ENCODE results near the gene HOXD13.

The HOXD13 gene

DNA sequence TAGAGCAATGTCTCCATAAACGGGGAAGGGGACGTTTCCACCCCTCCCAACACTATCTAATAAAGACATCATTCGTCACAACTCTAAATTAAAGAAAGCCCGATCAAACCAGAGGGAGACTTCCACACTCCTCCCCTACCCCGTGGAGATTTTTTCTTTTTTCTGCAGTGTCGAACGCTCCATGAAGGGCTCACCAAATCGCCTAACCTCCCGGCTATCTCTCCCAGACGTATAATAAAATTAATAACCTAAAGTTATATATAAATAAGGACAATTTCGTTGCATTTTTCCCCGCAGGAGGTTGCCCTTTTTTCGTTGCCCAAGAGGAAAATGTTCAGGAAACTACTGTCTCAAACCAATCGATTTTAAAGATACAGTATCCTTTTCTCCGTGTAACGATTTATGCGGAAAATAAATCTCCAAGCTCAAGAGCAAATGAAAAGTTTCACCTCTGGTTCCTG lies 11.1 kb upstream of the HOXD13 start (continued):
- TF ChIP-seq, protein P1, sequence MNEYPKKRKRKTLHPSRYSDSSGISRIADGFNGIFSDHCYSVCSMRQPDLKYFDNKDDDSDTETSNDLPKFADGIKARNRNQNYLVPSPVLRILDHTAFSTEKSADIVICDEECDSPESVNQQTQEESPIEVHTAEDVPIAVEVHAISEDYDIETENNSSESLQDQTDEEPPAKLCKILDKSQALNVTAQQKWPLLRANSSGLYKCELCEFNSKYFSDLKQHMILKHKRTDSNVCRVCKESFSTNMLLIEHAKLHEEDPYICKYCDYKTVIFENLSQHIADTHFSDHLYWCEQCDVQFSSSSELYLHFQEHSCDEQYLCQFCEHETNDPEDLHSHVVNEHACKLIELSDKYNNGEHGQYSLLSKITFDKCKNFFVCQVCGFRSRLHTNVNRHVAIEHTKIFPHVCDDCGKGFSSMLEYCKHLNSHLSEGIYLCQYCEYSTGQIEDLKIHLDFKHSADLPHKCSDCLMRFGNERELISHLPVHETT (tag by site-specific recombination; IDR thresholded peaks at IDR 0.05): no peak

DNA sequence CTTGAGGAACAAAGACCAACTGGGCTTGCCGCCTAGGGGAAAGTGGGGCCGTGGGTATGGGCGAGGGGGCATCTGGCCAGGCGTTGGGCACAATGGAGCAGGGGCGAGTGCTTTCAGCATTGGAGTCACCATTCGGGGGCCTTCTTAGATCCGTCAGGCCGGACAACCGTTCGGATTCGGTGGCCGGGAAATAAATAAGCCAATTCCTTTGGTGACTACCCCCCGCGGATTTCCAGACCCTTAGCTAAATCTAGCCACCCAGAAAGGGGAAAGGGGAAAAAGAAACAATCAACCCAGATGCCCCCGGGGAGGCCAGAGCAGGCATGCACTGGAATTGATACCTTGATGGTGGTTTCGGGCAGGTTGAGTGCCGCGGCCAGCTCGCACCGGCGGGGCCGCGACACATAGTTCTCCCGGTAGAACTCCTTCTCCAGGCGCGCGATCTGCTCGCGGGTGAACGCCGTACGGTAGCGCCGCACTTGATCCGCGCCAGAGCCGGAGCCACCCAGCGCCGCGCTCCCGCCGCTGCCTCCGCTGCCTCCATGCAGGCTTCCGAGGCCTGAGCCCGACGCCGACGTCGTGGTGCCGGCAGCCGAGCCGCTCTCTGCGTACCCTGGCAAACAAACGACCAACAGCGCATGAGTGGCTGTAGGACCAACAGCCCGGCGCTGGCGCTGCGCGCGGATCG lies 10.5 kb upstream of the HOXD13 start:
- Histone ChIP-seq H3K9me3 (ENCODE audit: control insufficient read depth, insufficient read depth, low read depth, low read length) (no peaks in the 10 kb centered on the region), H3K4me1 (ENCODE audit: control insufficient read depth, insufficient read depth, low read length) (no peaks in the 10 kb centered on the region), H3K4me3 (ENCODE audit: low read depth, low read length) (no peak overlapping the region), H3K36me3 (ENCODE audit: control insufficient read depth in 2 of 2, insufficient read depth in 1 of 2, low read length in 2 of 2) (no peaks in the 10 kb centered on the region), H3K27ac (ENCODE audit: extremely low read depth, low read depth, low read length) (no peak overlapping the region)
- POLR2A ChIA-PET: no interaction called here
- TF ChIP-seq GLIS1 (tag by site-specific recombination; IDR thresholded peaks at IDR 0.05) (no peak), KLF1 (tag by site-specific recombination; IDR thresholded peaks at IDR 0.05) (no peak), SETDB1 (IDR thresholded peaks at IDR 0.05; ENCODE audit: insufficient read length, low read length) (no peak), ZNF169 (tag by site-specific recombination; IDR thresholded peaks at IDR 0.05) (no peak), ZNF514 (tag by site-specific recombination; IDR thresholded peaks at IDR 0.05) (no peak), ZNF658 (tag by site-specific recombination; IDR thresholded peaks at IDR 0.05) (no peak), ZNF529 (tag by site-specific recombination; IDR thresholded peaks at IDR 0.05; ENCODE audit: insufficient replicate concordance) (no peak), ZNF423 (tag by site-specific recombination; IDR thresholded peaks at IDR 0.05) (no peak), ZNF266 (tag by site-specific recombination; IDR thresholded peaks at IDR 0.05; ENCODE audit: low read depth) (no peak), ZBTB7A (tag by site-specific recombination; IDR thresholded peaks at IDR 0.05; ENCODE audit: low read depth) (no peak), ZNF843 (tag by site-specific recombination; IDR thresholded peaks at IDR 0.05) (no peak), ZNF768 (tag by site-specific recombination; IDR thresholded peaks at IDR 0.05) (no peak)
- TF ChIP-seq, protein P2, sequence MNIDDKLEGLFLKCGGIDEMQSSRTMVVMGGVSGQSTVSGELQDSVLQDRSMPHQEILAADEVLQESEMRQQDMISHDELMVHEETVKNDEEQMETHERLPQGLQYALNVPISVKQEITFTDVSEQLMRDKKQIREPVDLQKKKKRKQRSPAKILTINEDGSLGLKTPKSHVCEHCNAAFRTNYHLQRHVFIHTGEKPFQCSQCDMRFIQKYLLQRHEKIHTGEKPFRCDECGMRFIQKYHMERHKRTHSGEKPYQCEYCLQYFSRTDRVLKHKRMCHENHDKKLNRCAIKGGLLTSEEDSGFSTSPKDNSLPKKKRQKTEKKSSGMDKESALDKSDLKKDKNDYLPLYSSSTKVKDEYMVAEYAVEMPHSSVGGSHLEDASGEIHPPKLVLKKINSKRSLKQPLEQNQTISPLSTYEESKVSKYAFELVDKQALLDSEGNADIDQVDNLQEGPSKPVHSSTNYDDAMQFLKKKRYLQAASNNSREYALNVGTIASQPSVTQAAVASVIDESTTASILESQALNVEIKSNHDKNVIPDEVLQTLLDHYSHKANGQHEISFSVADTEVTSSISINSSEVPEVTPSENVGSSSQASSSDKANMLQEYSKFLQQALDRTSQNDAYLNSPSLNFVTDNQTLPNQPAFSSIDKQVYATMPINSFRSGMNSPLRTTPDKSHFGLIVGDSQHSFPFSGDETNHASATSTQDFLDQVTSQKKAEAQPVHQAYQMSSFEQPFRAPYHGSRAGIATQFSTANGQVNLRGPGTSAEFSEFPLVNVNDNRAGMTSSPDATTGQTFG (tag by site-specific recombination; IDR thresholded peaks at IDR 0.05; ENCODE audit: borderline replicate concordance): no peak
- TF ChIP-seq, protein P3, sequence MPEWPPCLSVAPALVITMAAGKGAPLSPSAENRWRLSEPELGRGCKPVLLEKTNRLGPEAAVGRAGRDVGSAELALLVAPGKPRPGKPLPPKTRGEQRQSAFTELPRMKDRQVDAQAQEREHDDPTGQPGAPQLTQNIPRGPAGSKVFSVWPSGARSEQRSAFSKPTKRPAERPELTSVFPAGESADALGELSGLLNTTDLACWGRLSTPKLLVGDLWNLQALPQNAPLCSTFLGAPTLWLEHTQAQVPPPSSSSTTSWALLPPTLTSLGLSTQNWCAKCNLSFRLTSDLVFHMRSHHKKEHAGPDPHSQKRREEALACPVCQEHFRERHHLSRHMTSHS (tag by site-specific recombination; IDR thresholded peaks at IDR 0.05): no peak
- TF ChIP-seq, protein P4, sequence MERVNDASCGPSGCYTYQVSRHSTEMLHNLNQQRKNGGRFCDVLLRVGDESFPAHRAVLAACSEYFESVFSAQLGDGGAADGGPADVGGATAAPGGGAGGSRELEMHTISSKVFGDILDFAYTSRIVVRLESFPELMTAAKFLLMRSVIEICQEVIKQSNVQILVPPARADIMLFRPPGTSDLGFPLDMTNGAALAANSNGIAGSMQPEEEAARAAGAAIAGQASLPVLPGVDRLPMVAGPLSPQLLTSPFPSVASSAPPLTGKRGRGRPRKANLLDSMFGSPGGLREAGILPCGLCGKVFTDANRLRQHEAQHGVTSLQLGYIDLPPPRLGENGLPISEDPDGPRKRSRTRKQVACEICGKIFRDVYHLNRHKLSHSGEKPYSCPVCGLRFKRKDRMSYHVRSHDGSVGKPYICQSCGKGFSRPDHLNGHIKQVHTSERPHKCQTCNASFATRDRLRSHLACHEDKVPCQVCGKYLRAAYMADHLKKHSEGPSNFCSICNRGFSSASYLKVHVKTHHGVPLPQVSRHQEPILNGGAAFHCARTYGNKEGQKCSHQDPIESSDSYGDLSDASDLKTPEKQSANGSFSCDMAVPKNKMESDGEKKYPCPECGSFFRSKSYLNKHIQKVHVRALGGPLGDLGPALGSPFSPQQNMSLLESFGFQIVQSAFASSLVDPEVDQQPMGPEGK (tag by site-specific recombination; IDR thresholded peaks at IDR 0.05): no peak
- TF ChIP-seq, protein P5, sequence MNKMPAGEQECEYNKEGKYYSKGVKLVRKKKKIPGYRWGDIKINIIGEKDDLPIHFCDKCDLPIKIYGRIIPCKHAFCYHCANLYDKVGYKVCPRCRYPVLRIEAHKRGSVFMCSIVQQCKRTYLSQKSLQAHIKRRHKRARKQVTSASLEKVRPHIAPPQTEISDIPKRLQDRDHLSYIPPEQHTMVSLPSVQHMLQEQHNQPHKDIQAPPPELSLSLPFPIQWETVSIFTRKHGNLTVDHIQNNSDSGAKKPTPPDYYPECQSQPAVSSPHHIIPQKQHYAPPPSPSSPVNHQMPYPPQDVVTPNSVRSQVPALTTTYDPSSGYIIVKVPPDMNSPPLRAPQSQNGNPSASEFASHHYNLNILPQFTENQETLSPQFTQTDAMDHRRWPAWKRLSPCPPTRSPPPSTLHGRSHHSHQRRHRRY (tag by site-specific recombination; IDR thresholded peaks at IDR 0.05): no peak
- CTCF ChIA-PET: interaction anchor here (0.6 to 3.2 kb wide), 4 partner anchors 15 to 548 kb away, joined by 3 to 28 read pairs (median 6); no protein-coding TSS in a partner anchor
